ENCODE measurements around the gene IER5. TPM values are rescaled to one million over a fixed set of nuclear protein-coding genes. Genes with fewer than 3 reads are reported as not detected.

The IER5 gene
- polyA plus RNA-seq, 1 donor from 2014 or later: 8.4 TPM

DNA sequence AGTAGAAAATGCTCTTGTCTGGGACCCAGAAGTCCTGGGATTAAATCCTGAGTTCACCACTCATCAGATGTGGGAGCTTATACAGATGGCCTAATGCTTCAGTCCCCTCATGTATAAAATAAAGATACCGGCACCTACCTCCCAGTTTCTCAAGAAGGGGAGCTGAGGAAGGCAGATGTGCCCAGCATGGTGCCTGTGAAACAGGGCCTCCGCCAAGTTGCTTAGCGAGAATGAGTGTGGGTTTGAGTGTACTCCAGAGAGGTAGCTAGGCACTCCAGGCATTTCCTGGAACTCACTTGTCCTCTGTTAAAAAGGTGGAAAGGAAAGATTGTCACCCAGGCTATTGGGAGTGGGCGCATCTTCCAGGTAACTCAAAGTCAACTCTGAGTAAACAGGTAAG is 37.8 kb downstream of the IER5 start:
- no peaks in the 10 kb centered on the region for H3K79me2 ChIP-seq (replicated peaks; ENCODE audit: insufficient read depth, low read length)
- H3K36me3 ChIP-seq (ENCODE audit: insufficient read depth, low read length): no peaks in the 10 kb centered on the region
- no peak for TF ChIP-seq TAF1 (IDR thresholded peaks at IDR 0.05; ENCODE audit: low read depth)
- TF ChIP-seq POLR2AphosphoS5 (IDR thresholded peaks at IDR 0.05): no peak
- TF ChIP-seq, protein P1, sequence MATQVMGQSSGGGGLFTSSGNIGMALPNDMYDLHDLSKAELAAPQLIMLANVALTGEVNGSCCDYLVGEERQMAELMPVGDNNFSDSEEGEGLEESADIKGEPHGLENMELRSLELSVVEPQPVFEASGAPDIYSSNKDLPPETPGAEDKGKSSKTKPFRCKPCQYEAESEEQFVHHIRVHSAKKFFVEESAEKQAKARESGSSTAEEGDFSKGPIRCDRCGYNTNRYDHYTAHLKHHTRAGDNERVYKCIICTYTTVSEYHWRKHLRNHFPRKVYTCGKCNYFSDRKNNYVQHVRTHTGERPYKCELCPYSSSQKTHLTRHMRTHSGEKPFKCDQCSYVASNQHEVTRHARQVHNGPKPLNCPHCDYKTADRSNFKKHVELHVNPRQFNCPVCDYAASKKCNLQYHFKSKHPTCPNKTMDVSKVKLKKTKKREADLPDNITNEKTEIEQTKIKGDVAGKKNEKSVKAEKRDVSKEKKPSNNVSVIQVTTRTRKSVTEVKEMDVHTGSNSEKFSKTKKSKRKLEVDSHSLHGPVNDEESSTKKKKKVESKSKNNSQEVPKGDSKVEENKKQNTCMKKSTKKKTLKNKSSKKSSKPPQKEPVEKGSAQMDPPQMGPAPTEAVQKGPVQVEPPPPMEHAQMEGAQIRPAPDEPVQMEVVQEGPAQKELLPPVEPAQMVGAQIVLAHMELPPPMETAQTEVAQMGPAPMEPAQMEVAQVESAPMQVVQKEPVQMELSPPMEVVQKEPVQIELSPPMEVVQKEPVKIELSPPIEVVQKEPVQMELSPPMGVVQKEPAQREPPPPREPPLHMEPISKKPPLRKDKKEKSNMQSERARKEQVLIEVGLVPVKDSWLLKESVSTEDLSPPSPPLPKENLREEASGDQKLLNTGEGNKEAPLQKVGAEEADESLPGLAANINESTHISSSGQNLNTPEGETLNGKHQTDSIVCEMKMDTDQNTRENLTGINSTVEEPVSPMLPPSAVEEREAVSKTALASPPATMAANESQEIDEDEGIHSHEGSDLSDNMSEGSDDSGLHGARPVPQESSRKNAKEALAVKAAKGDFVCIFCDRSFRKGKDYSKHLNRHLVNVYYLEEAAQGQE (IDR thresholded peaks at IDR 0.05; ENCODE audit: borderline replicate concordance): no peak
- TF ChIP-seq SMC3 (conservative IDR thresholded peaks at IDR 0.05; ENCODE audit: poor library complexity): no peak
- no peak for TF ChIP-seq RAD21 (conservative IDR thresholded peaks at IDR 0.05)
- TF ChIP-seq, protein P2, sequence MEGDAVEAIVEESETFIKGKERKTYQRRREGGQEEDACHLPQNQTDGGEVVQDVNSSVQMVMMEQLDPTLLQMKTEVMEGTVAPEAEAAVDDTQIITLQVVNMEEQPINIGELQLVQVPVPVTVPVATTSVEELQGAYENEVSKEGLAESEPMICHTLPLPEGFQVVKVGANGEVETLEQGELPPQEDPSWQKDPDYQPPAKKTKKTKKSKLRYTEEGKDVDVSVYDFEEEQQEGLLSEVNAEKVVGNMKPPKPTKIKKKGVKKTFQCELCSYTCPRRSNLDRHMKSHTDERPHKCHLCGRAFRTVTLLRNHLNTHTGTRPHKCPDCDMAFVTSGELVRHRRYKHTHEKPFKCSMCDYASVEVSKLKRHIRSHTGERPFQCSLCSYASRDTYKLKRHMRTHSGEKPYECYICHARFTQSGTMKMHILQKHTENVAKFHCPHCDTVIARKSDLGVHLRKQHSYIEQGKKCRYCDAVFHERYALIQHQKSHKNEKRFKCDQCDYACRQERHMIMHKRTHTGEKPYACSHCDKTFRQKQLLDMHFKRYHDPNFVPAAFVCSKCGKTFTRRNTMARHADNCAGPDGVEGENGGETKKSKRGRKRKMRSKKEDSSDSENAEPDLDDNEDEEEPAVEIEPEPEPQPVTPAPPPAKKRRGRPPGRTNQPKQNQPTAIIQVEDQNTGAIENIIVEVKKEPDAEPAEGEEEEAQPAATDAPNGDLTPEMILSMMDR (IDR thresholded peaks at IDR 0.05; ENCODE audit: poor library complexity, severe bottlenecking): no peak
- no peak for TF ChIP-seq MXI1 (conservative IDR thresholded peaks at IDR 0.05; ENCODE audit: poor library complexity, severe bottlenecking)
- no peak for TF ChIP-seq EP300 (conservative IDR thresholded peaks at IDR 0.05; ENCODE audit: poor library complexity, severe bottlenecking)
- no peak for TF ChIP-seq EZH2 (IDR thresholded peaks at IDR 0.05; ENCODE audit: borderline replicate concordance, insufficient read depth, low read length, poor library complexity, severe bottlenecking)
- no peaks in the 10 kb centered on the region for H3K27me3 ChIP-seq (ENCODE audit: insufficient read depth, low read depth, low read length)
- H2AFZ ChIP-seq (ENCODE audit: low read depth, low read length): no peak overlapping the region
- H3K4me3 ChIP-seq (ENCODE audit: low read length): no peak overlapping the region
- H3K4me2 ChIP-seq (ENCODE audit: low read length): no peak overlapping the region
- no peaks in the 10 kb centered on the region for H3K9me2 ChIP-seq (ENCODE audit: insufficient read depth, low read length)
- no peaks in the 10 kb centered on the region for H3K9me3 ChIP-seq (ENCODE audit: low read length)
- no peaks in the 10 kb centered on the region for H4K20me1 ChIP-seq (ENCODE audit: insufficient read depth)
- H3F3A ChIP-seq (ENCODE audit: insufficient read depth, low read length, poor library complexity, severe bottlenecking): no peaks in the 10 kb centered on the region
- no peak overlapping the region for H3K27ac ChIP-seq (ENCODE audit: low read length)
- no peak overlapping the region for H3K9ac ChIP-seq (ENCODE audit: low read length)

DNA sequence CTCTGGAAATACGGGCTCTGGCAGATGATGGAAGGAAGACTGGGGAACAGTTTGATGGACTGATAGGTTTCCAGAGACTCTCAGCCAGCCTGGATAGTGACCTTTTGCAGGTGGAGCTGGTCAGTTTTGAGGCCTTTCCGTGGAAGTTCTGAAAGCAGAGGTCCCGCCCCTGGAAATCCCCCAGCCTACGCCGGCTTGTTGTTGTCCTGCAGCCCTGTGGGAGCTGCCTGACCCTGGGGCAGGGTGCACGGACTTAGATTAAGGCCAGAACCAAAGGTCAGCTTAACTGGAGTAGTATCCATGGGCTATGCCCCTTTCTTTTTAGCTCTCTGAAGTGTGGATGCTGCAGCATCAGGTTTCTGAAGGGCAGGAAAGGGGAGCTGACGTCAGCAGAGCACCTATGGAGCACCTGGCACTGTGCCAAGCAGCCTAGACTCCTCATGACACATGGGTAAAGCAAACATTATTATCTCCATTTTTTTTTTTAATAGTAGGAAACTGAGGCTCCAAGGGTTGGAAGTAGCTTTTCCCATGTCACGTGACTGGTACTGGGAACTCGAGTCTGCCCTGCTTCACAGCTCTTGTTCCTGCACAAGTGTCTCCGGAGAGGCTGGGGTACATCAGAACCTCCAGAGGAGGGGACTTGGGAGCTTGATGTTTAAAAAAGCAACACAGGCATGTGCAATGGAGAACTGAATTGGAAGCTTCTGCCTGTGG is 38.5 kb downstream of the IER5 start:
- Histone ChIP-seq H4K20me1 (ENCODE audit: insufficient read depth) (no peaks in the 10 kb centered on the region), H3K9me2 (ENCODE audit: insufficient read depth, low read length) (no peaks in the 10 kb centered on the region), H3K27me3 (ENCODE audit: insufficient read depth, low read depth, low read length) (no peaks in the 10 kb centered on the region), H2AFZ (ENCODE audit: low read depth, low read length) (no peak overlapping the region), H3F3A (ENCODE audit: insufficient read depth, low read length, poor library complexity, severe bottlenecking) (no peaks in the 10 kb centered on the region), H3K9me3 (ENCODE audit: low read length) (no peaks in the 10 kb centered on the region), H3K36me3 (ENCODE audit: insufficient read depth, low read length) (no peaks in the 10 kb centered on the region), H3K79me2 (replicated peaks; ENCODE audit: insufficient read depth, low read length) (no peaks in the 10 kb centered on the region), H3K27ac (ENCODE audit: low read length) (no peak overlapping the region), H3K9ac (ENCODE audit: low read length) (no peak overlapping the region), H3K4me3 (ENCODE audit: low read length) (no peak overlapping the region), H3K4me2 (ENCODE audit: low read length) (no peak overlapping the region)
- TF ChIP-seq EZH2 (IDR thresholded peaks at IDR 0.05; ENCODE audit: borderline replicate concordance, insufficient read depth, low read length, poor library complexity, severe bottlenecking): no peak
- TF ChIP-seq RAD21 (conservative IDR thresholded peaks at IDR 0.05): no peak
- TF ChIP-seq, protein P2 (IDR thresholded peaks at IDR 0.05; ENCODE audit: poor library complexity, severe bottlenecking): no peak
- TF ChIP-seq SMC3 (conservative IDR thresholded peaks at IDR 0.05; ENCODE audit: poor library complexity): no peak
- no peak for TF ChIP-seq POLR2AphosphoS5 (IDR thresholded peaks at IDR 0.05)
- TF ChIP-seq, protein P1 (IDR thresholded peaks at IDR 0.05; ENCODE audit: borderline replicate concordance): no peak
- TF ChIP-seq MXI1 (conservative IDR thresholded peaks at IDR 0.05; ENCODE audit: poor library complexity, severe bottlenecking): no peak
- no peak for TF ChIP-seq TAF1 (IDR thresholded peaks at IDR 0.05; ENCODE audit: low read depth)
- no peak for TF ChIP-seq EP300 (conservative IDR thresholded peaks at IDR 0.05; ENCODE audit: poor library complexity, severe bottlenecking)
